Measurements from ENCODE around the gene CAMK1D. TPM values are rescaled to one million over a fixed set of nuclear protein-coding genes. Genes with fewer than 3 reads are reported as not detected.

The CAMK1D gene
- total and polyA plus RNA-seq, 2 of the 8 experiments (the other 6 are each of a cell fraction or from before 2014, with no cell fraction given) = 3.5 to 10.6 TPM

DNA sequence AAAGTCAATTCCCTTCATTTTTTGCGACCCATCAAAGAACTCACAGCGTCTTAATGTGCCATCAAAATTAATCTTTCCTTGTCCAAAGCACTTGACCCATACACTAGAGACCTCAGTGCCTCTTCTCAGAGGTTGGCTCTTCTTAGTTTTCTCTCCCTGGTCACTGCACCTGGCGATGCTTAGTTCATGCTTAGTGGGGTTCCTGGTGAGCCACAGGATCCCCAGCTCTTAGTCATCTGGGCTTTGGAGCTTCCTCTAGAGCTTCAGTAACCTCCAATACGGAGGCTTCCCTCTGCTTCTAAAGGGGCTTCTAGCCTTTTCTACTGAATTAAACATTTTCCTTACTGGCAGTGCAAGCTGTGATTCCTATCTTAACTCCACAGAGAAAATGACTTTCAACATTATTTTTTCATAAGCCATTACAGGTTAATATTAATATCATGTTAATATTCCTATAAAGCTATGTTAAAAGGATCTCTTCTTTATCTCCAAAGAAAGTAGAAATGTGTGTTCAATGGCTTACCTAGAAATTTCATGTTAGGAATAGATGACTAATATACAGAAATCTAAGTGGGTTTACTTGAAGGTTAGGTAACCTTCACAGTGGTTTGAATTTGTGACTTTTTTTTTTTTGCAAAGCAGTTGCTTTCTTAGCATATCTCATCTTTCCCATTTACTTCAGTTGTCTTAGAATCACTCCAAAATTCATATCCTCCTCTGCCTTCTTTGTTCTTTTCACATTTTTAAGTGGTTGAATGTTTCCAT, 295.2 kb downstream of the CAMK1D start:
- Histone ChIP-seq H3K27me3 (replicated peaks in 1 of 4; ENCODE audit: control insufficient read depth in 3 of 4, extremely low read depth in 1 of 4, insufficient read depth in 3 of 4, low read length in 3 of 4) (no peaks in the 10 kb centered on the region), H4K91ac (replicated peaks; ENCODE audit: insufficient read length, low read length) (no peak overlapping the region), H3K4ac (replicated peaks; ENCODE audit: insufficient read length, low read depth, low read length) (no peak overlapping the region), H3K79me1 (ENCODE audit: low read depth, low read length) (no peaks in the 10 kb centered on the region), H3K4me2 (ENCODE audit: insufficient read depth in 1 of 2, low read depth in 2 of 2, low read length in 2 of 2) (no peak overlapping the region), H2AK5ac (ENCODE audit: low read depth, low read length) (no peak overlapping the region), H2BK12ac (ENCODE audit: low read depth, low read length) (no peak overlapping the region), H3K4me3 (ENCODE audit: extremely low read depth in 1 of 4, insufficient read depth in 2 of 4, low read depth in 3 of 4, low read length in 4 of 4) (no peak overlapping the region), H4K20me1 (replicated peaks in 1 of 2; ENCODE audit: control insufficient read depth in 1 of 2, insufficient read depth in 2 of 2, low read length in 2 of 2) (no peaks in the 10 kb centered on the region), H3K27ac (ENCODE audit: low read depth, low read length) (no peak overlapping the region), H2AFZ (ENCODE audit: low read length) (no peak overlapping the region), H4K5ac (ENCODE audit: insufficient read length, low read depth, low read length) (no peak overlapping the region), H3K14ac (ENCODE audit: insufficient read length) (no peak overlapping the region), H3K9ac (replicated peaks in 1 of 4; ENCODE audit: extremely low read depth in 1 of 4, low read depth in 3 of 4, low read length in 3 of 4) (no peak overlapping the region), H2BK120ac (replicated peaks; ENCODE audit: low read depth, low read length) (no peak overlapping the region), H2BK15ac (ENCODE audit: low read length) (no peak overlapping the region), H2BK20ac (ENCODE audit: low read length) (no peak overlapping the region), H2BK5ac (ENCODE audit: low read depth, low read length) (no peak overlapping the region), H3K4me1 (replicated peaks in 1 of 4; ENCODE audit: control insufficient read depth in 3 of 4, insufficient read depth in 4 of 4, low read length in 3 of 4) (no peaks in the 10 kb centered on the region), H3K36me3 (ENCODE audit: control insufficient read depth in 2 of 4, insufficient read depth in 4 of 4, low read length in 3 of 4) (no peaks in the 10 kb centered on the region), H3K9me3 (ENCODE audit: insufficient read depth in 2 of 2, low read depth in 1 of 2, low read length in 1 of 2) (no peaks in the 10 kb centered on the region), H3K56ac (replicated peaks; ENCODE audit: insufficient read length, low read depth, low read length) (no peak overlapping the region), H3K18ac (ENCODE audit: extremely low read depth, low read length) (no peak overlapping the region), H3K23ac (ENCODE audit: insufficient read length) (no peak overlapping the region), H4K8ac (ENCODE audit: extremely low read depth, insufficient read depth, low read length) (no peak overlapping the region), H3K23me2 (ENCODE audit: low read depth, low read length) (no peaks in the 10 kb centered on the region), H3K79me2 (ENCODE audit: control insufficient read depth in 1 of 2, insufficient read depth in 2 of 2, low read length in 2 of 2) (no peaks in the 10 kb centered on the region)
- 90% methylated on average over 4 of the region's 4 CpGs; no CpG with 5 or more reads in 1 of the 2 experiments for WGBS, 2 experiments (ENCODE audit: extremely low coverage in 1 of 2, insufficient coverage in 1 of 2, insufficient read length in 1 of 2, insufficient replicate concordance in 2 of 2, low coverage in 1 of 2, low lambda C conversion rate in 2 of 2, missing lambda C conversion rate in 1 of 2)
- no peak for DNase-seq (ENCODE audit: low read depth in 1 of 2, low spot score in 2 of 2)
- no peak for FAIRE-seq
- ChIA-PET POLR2A (ENCODE audit: partially characterized antibody) (interaction anchor here (0.7 kb wide), 1 partner anchor 87 kb away, joined by 3 read pairs; no protein-coding TSS in a partner anchor), CTCF (ENCODE audit: partially characterized antibody) (interaction anchor here (0.6 to 2.1 kb wide), 7 partner anchors 12 to 380 kb away, joined by 3 to 14 read pairs (median 4); no protein-coding TSS in a partner anchor)

Measured in H1 (cell line).